ENCODE data around the gene ZBTB7A.

ZBTB7A gene

GRCh38 chr19:4068047-4068966 lies 1.6 kb upstream of the ZBTB7A start:
- no peak for DNase-seq (ENCODE audit: low read depth in 3 of 3)

GRCh38 chr19:4067396-4068046 lies 822 bp upstream of the ZBTB7A start:
- no peak for DNase-seq (ENCODE audit: low read depth in 3 of 3)

GRCh38 chr19:4066176-4066606 lies 508 bp downstream of the ZBTB7A start:
- peak in 1 of 3 experiments; percentile 48 for DNase-seq (ENCODE audit: low read depth in 3 of 3)

GRCh38 chr19:4065430-4066175 lies 1.1 kb downstream of the ZBTB7A start:
- peak; percentile 91 to 96 (median 93) for DNase-seq (ENCODE audit: low read depth in 3 of 3)

GRCh38 chr19:4064496-4065260 lies 2.0 kb downstream of the ZBTB7A start:
- DNase-seq (ENCODE audit: low read depth in 3 of 3) = no peak

GRCh38 chr19:4064149-4064495 lies 2.6 kb downstream of the ZBTB7A start:
- no peak for DNase-seq (ENCODE audit: low read depth in 3 of 3)

GRCh38 chr19:4063369-4064148 lies 3.1 kb downstream of the ZBTB7A start:
- no peak for DNase-seq (ENCODE audit: low read depth in 3 of 3)

GRCh38 chr19:4062419-4063368 lies 4.0 kb downstream of the ZBTB7A start:
- no peak for DNase-seq (ENCODE audit: low read depth in 3 of 3)

- DNase-seq (ENCODE audit: low read depth in 3 of 3) = no peak
These were observed 4.8 kb downstream of the ZBTB7A start for GRCh38 chr19:4061683-4062418.

GRCh38 chr19:4061178-4061682 lies 5.5 kb downstream of the ZBTB7A start:
- DNase-seq (ENCODE audit: low read depth in 3 of 3) = no peak

GRCh38 chr19:4060621-4061177 lies 6.0 kb downstream of the ZBTB7A start:
- DNase-seq (ENCODE audit: low read depth in 3 of 3) = no peak

- DNase-seq (ENCODE audit: low read depth in 3 of 3) = peak in 1 of 3 experiments; percentile 48
These were observed 6.6 kb downstream of the ZBTB7A start for GRCh38 chr19:4059891-4060620.

- no peak for DNase-seq (ENCODE audit: low read depth in 3 of 3)
These were observed 7.2 kb downstream of the ZBTB7A start for GRCh38 chr19:4059453-4059871.

- DNase-seq (ENCODE audit: low read depth in 3 of 3) = no peak
These were observed 7.8 kb downstream of the ZBTB7A start for GRCh38 chr19:4058693-4059452.

- peak in 1 of 3 experiments; percentile 63 for DNase-seq (ENCODE audit: low read depth in 3 of 3)
These were observed 8.6 kb downstream of the ZBTB7A start for GRCh38 chr19:4057931-4058692.

GRCh38 chr19:4055209-4055552 lies 11.5 kb downstream of the ZBTB7A start:
- DNase-seq (ENCODE audit: low read depth in 3 of 3) = no peak
